Liver (tissue), 9 donors: ENCODE data around the gene C1D. TPM values are rescaled to one million over a fixed set of nuclear protein-coding genes. Genes with fewer than 3 reads are reported as not detected.

Source experiments
- DNase-seq: peaks from one replicate; pipeline ENCODE4 v3.0.0-alpha.2; 2017; ENCODE audit warnings: low spot score
- H3K27ac ChIP-seq, 2 donors: one replicate each; pipeline ENCODE4 v1.7.0; 2013; ENCODE audit warnings: inconsistent platforms in 2 of 2, low read length in 2 of 2, control low read depth in 1 of 2, low read depth in 1 of 2, mild to moderate bottlenecking in 1 of 2
- H3K27me3 ChIP-seq, 4 donors: one replicate each; pipeline versions ENCODE4 v1.6.1 to v1.7.0; 2013; ENCODE audit warnings: low read length in 3 of 4, inconsistent platforms in 1 of 4, mild to moderate bottlenecking in 1 of 4, moderate library complexity in 1 of 4; ENCODE audit not compliant: control insufficient read depth in 4 of 4, insufficient read depth in 4 of 4
- H3K36me3 ChIP-seq, 4 donors: one replicate each; pipeline versions ENCODE4 v1.6.1 to v1.7.0; 2013; ENCODE audit warnings: low read length in 3 of 4, mild to moderate bottlenecking in 3 of 4, low read depth in 1 of 4, moderate library complexity in 1 of 4; ENCODE audit not compliant: control insufficient read depth in 4 of 4, insufficient read depth in 3 of 4
- H3K4me1 ChIP-seq, 4 donors: one replicate each; pipeline versions ENCODE4 v1.6.1 to v1.7.0; 2013; ENCODE audit warnings: low read length in 3 of 4, mild to moderate bottlenecking in 3 of 4, moderate library complexity in 1 of 4; ENCODE audit not compliant: control insufficient read depth in 4 of 4, insufficient read depth in 4 of 4
- H3K4me3 ChIP-seq, 3 donors: one replicate each; pipeline versions ENCODE4 v1.6.1 to v1.7.0; 2013; ENCODE audit warnings: low read length in 3 of 3, control low read depth in 1 of 3, low read depth in 1 of 3, mild to moderate bottlenecking in 1 of 3
- H3K9ac ChIP-seq, 2 donors: one replicate each; pipeline ENCODE4 v1.7.0; 2013; ENCODE audit warnings: low read length in 2 of 2, mild to moderate bottlenecking in 2 of 2, moderate library complexity in 2 of 2, control low read depth in 1 of 2, low read depth in 1 of 2
- H3K9me3 ChIP-seq, 4 donors: one replicate each; pipeline versions ENCODE4 v1.6.1 to v1.7.0; 2013; ENCODE audit warnings: low read length in 3 of 4; ENCODE audit not compliant: control insufficient read depth in 4 of 4
- EGR1 ChIP-seq, 2 donors: IDR thresholded peaks; 2 replicates each; pipeline ENCODE4 v1.6.1; 2016 to 2018; ENCODE audit warnings: antibody characterized with exemption in 2 of 2, low read depth in 2 of 2
- FOXA1 ChIP-seq: IDR thresholded peaks from 2 replicates; pipeline ENCODE4 v1.6.1; 2016; ENCODE audit warnings: antibody characterized with exemption
- GABPA ChIP-seq, 2 donors: IDR thresholded peaks in 1 of 2; conservative IDR thresholded peaks in 1 of 2; 2 replicates each; pipeline ENCODE4 v1.6.1; 2016; ENCODE audit warnings: antibody characterized with exemption in 2 of 2, mild to moderate bottlenecking in 1 of 2, moderate library complexity in 1 of 2
- HNF4A ChIP-seq, 2 donors: conservative IDR thresholded peaks; 2 replicates each; pipeline ENCODE4 v1.6.1; 2016; ENCODE audit warnings: antibody characterized with exemption in 2 of 2, mild to moderate bottlenecking in 2 of 2
- JUND ChIP-seq, 2 donors: IDR thresholded peaks; 2 replicates each; pipeline ENCODE4 v1.6.1; 2016; ENCODE audit warnings: antibody characterized with exemption in 2 of 2
- MAX ChIP-seq: IDR thresholded peaks from 2 replicates; pipeline ENCODE4 v1.6.1; 2016; ENCODE audit warnings: antibody characterized with exemption
- RAD21 ChIP-seq, 2 donors: IDR thresholded peaks; 2 replicates each; pipeline ENCODE4 v1.6.1; 2016; ENCODE audit warnings: antibody characterized with exemption in 2 of 2, mild to moderate bottlenecking in 2 of 2
- RXRA ChIP-seq, 2 donors: IDR thresholded peaks; 2 replicates each; pipeline ENCODE4 v1.6.1; 2017 to 2018; ENCODE audit warnings: antibody characterized with exemption in 2 of 2, mild to moderate bottlenecking in 1 of 2
- SP1 ChIP-seq: IDR thresholded peaks from 2 replicates; pipeline ENCODE4 v1.6.1; 2018; ENCODE audit warnings: antibody characterized with exemption, mild to moderate bottlenecking
- TAF1 ChIP-seq: conservative IDR thresholded peaks from 2 replicates; pipeline ENCODE4 v1.6.1; 2016; ENCODE audit warnings: antibody characterized with exemption, mild to moderate bottlenecking
- YY1 ChIP-seq: IDR thresholded peaks from 2 replicates; pipeline ENCODE4 v1.6.1; 2016; ENCODE audit warnings: antibody characterized with exemption, mild to moderate bottlenecking
- WGBS: extraction: QIAGEN DNeasy Blood & Tissue Kit; methylation state at CpG from one replicate; pipeline ENCODE4 v1.1.7; 2013; 5-methylcytosine and 5-hydroxymethylcytosine counted together
- polyA plus RNA-seq, 2 donors: library from polyadenylated mRNA; stranded (reverse) in 1 of 2; unstranded in 1 of 2; fragments of 200-250 nt in 1 of 2; fragments of >200 nt in 1 of 2; fragmentation: Nextera tagmentation in 1 of 2; extraction: Ambion mirVana in 1 of 2; gene quantifications; one replicate each; pipeline versions ENCODE4 v1.2.1 to v1.2.3, GENCODE V29; 2013 to 2015
- total RNA-seq, 2 donors: library from RNA; depleted of rRNA; stranded (reverse); fragments of >200 nt; gene quantifications; one replicate each; pipeline ENCODE4 v1.2.3, GENCODE V29; 2014
- TF ChIP-seq, protein P1 (sequence below): fragments of 150-350 bp; IDR thresholded peaks from 2 replicates; pipeline ENCODE4 v1.5.1; 2017; ENCODE audit warnings: improper control_type of control experiment, low read depth, low read length; ENCODE audit not compliant: missing input control
- TF ChIP-seq, protein P2 (sequence below): IDR thresholded peaks from 2 replicates; pipeline ENCODE4 v1.6.1; 2016; ENCODE audit warnings: antibody characterized with exemption
- TF ChIP-seq, protein P3 (sequence below): IDR thresholded peaks from 2 replicates; pipeline ENCODE4 v1.6.1; 2016; ENCODE audit warnings: antibody characterized with exemption
- donor health status: healthy.
- donor health status: healthy.
- donor health status: healthy.
- donor health status: healthy.
- donor health status: healthy.

Gene C1D
- total and polyA plus RNA-seq, 4 donors, result 15.6 to 31.0 (median 18.9) TPM

GRCh38 chr2:68041704-68042245 is 21.0 kb downstream of the C1D start:
- DNase-seq, result no peak
- TF ChIP-seq JUND (IDR thresholded peaks at IDR 0.05), result no peak
- no peak for TF ChIP-seq RAD21 (IDR thresholded peaks at IDR 0.05)
- no peak for TF ChIP-seq HNF4A (conservative IDR thresholded peaks at IDR 0.05)
- TF ChIP-seq, protein P1, sequence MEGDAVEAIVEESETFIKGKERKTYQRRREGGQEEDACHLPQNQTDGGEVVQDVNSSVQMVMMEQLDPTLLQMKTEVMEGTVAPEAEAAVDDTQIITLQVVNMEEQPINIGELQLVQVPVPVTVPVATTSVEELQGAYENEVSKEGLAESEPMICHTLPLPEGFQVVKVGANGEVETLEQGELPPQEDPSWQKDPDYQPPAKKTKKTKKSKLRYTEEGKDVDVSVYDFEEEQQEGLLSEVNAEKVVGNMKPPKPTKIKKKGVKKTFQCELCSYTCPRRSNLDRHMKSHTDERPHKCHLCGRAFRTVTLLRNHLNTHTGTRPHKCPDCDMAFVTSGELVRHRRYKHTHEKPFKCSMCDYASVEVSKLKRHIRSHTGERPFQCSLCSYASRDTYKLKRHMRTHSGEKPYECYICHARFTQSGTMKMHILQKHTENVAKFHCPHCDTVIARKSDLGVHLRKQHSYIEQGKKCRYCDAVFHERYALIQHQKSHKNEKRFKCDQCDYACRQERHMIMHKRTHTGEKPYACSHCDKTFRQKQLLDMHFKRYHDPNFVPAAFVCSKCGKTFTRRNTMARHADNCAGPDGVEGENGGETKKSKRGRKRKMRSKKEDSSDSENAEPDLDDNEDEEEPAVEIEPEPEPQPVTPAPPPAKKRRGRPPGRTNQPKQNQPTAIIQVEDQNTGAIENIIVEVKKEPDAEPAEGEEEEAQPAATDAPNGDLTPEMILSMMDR, result no peak
- no peak for TF ChIP-seq TAF1
- TF ChIP-seq YY1, result no peak
- TF ChIP-seq GABPA (IDR thresholded peaks at IDR 0.05 in 1 of 2, conservative IDR thresholded peaks at IDR 0.05 in 1 of 2), result no peak
- TF ChIP-seq, protein P2, sequence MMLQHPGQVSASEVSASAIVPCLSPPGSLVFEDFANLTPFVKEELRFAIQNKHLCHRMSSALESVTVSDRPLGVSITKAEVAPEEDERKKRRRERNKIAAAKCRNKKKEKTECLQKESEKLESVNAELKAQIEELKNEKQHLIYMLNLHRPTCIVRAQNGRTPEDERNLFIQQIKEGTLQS, result no peak
- no peak for TF ChIP-seq RXRA (IDR thresholded peaks at IDR 0.05)
- no peak for TF ChIP-seq SP1
- Histone ChIP-seq H3K27ac (no peak overlapping the region), H3K4me1 (no peaks in the 10 kb centered on the region), H3K27me3 (no peaks in the 10 kb centered on the region), H3K9me3 (no peaks in the 10 kb centered on the region), H3K36me3 (peaks cover 0 to 9% (median under 1%) of the 10 kb centered on the region in 4 donors), H3K4me3 (no peak overlapping the region), H3K9ac (no peak overlapping the region)

- Histone ChIP-seq H3K27me3 (no peaks in the 10 kb centered on the region), H3K9ac (no peak overlapping the region), H3K27ac (no peak overlapping the region), H3K4me3 (no peak overlapping the region), H3K9me3 (no peaks in the 10 kb centered on the region), H3K4me1 (no peaks in the 10 kb centered on the region), H3K36me3 (peaks cover 0 to 9% (median under 1%) of the 10 kb centered on the region in 4 donors)
- 94% methylated on average over 3 of the region's 3 CpGs for WGBS
- TF ChIP-seq RXRA (IDR thresholded peaks at IDR 0.05) (no peak), SP1 (no peak), HNF4A (conservative IDR thresholded peaks at IDR 0.05) (no peak), RAD21 (IDR thresholded peaks at IDR 0.05) (no peak), JUND (IDR thresholded peaks at IDR 0.05) (no peak)
- TF ChIP-seq, protein P1, result no peak
- DNase-seq, result no peak
Observed at GRCh38 chr2:68040078-68040477, 22.7 kb downstream of the C1D start.

- 49% methylated on average over 1 of the region's 1 CpG for WGBS
- H3K36me3 ChIP-seq, result peaks cover 0 to 9% (median under 1%) of the 10 kb centered on the region in 4 donors
- no peaks in the 10 kb centered on the region for H3K4me1 ChIP-seq
- no peaks in the 10 kb centered on the region for H3K27me3 ChIP-seq
- H3K27ac ChIP-seq, result no peak overlapping the region
- no peak overlapping the region for H3K4me3 ChIP-seq
- no peak overlapping the region for H3K9ac ChIP-seq
- no peak for DNase-seq
- H3K9me3 ChIP-seq, result no peaks in the 10 kb centered on the region
- TF ChIP-seq GABPA (IDR thresholded peaks at IDR 0.05 in 1 of 2, conservative IDR thresholded peaks at IDR 0.05 in 1 of 2) (no peak), EGR1 (IDR thresholded peaks at IDR 0.05; ENCODE audit: low read depth in 2 of 2) (no peak), YY1 (no peak), SP1 (no peak), TAF1 (no peak), FOXA1 (no peak), RAD21 (IDR thresholded peaks at IDR 0.05) (no peak), MAX (no peak)
- TF ChIP-seq, protein P1, result no peak
- TF ChIP-seq, protein P3, sequence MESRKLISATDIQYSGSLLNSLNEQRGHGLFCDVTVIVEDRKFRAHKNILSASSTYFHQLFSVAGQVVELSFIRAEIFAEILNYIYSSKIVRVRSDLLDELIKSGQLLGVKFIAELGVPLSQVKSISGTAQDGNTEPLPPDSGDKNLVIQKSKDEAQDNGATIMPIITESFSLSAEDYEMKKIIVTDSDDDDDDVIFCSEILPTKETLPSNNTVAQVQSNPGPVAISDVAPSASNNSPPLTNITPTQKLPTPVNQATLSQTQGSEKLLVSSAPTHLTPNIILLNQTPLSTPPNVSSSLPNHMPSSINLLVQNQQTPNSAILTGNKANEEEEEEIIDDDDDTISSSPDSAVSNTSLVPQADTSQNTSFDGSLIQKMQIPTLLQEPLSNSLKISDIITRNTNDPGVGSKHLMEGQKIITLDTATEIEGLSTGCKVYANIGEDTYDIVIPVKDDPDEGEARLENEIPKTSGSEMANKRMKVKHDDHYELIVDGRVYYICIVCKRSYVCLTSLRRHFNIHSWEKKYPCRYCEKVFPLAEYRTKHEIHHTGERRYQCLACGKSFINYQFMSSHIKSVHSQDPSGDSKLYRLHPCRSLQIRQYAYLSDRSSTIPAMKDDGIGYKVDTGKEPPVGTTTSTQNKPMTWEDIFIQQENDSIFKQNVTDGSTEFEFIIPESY, result no peak
- TF ChIP-seq, protein P2, result no peak
Observed at GRCh38 chr2:68039317-68039716, 23.5 kb downstream of the C1D start.
